ENCODE data around the gene C1orf53.

- TF ChIP-seq CTCF (IDR thresholded peaks at IDR 0.05; ENCODE audit: low read length) (no peak), EZH2 (optimal IDR thresholded peaks at IDR 0.05; ENCODE audit: low read depth, low read length) (no peak), EZH2phosphoT487 (IDR thresholded peaks at IDR 0.05; ENCODE audit: low read length) (no peak)
Observed at GRCh38 chr1:197955486-197956394, 53.3 kb downstream of the C1orf53 start.

All from MM.1S (cell line).